MM.1S (cell line): Measurements from ENCODE around the gene NAT9.
A peak's percentile ranks its signal among the peaks of the same experiment; 100 is the strongest.

ENCODE experiments used
- DNase-seq: peaks from one replicate; pipeline ENCODE4 v3.0.0-alpha.2; 2015
- H2AFZ ChIP-seq: fragments of 300-600 bp; sonication (generic); 2 replicates; pipeline ENCODE4 v1.6.0; 2016; ENCODE audit warnings: antibody characterized with exemption, low read length
- H3F3A ChIP-seq: fragments of 300-600 bp; sonication (generic); 2 replicates; pipeline ENCODE4 v1.6.1; 2016; ENCODE audit warnings: mild to moderate bottlenecking, antibody characterized with exemption, low read length, moderate library complexity, mixed read lengths; ENCODE audit not compliant: insufficient read depth
- H3K27ac ChIP-seq: fragments of 300-600 bp; sonication (generic); 2 replicates; pipeline ENCODE4 v1.5.1; 2016; ENCODE audit warnings: mild to moderate bottlenecking, low read length
- H3K27me3 ChIP-seq: fragments of 300-600 bp; sonication (generic); replicated peaks from 2 replicates; pipeline ENCODE4 v1.6.0; 2016; ENCODE audit warnings: low read length; ENCODE audit not compliant: insufficient read depth
- H3K36me3 ChIP-seq: fragments of 300-600 bp; sonication (generic); replicated peaks from 2 replicates; pipeline ENCODE4 v1.6.1; 2016; ENCODE audit warnings: mild to moderate bottlenecking, low read length, mixed read lengths; ENCODE audit not compliant: insufficient read depth
- H3K4me1 ChIP-seq: fragments of 300-600 bp; sonication (generic); 2 replicates; pipeline ENCODE4 v1.6.1; 2016; ENCODE audit warnings: low read length, mixed read lengths
- H3K4me2 ChIP-seq: fragments of 300-600 bp; sonication (generic); 2 replicates; pipeline ENCODE4 v1.6.0; 2016; ENCODE audit warnings: low read depth, low read length
- H3K4me3 ChIP-seq: fragments of 300-600 bp; sonication (generic); 2 replicates; pipeline ENCODE4 v1.5.1; 2016; ENCODE audit warnings: low read length, mixed read lengths
- H3K79me2 ChIP-seq: fragments of 300-600 bp; sonication (generic); 2 replicates; pipeline ENCODE4 v1.6.1; 2016; ENCODE audit warnings: mixed run types, low read length, mixed read lengths
- H3K9ac ChIP-seq: fragments of 300-600 bp; sonication (generic); 2 replicates; pipeline ENCODE4 v1.6.1; 2016; ENCODE audit warnings: low read length, mixed read lengths
- H3K9me2 ChIP-seq: fragments of 300-600 bp; sonication (generic); replicated peaks from 2 replicates; pipeline ENCODE4 v1.6.1; 2016; ENCODE audit warnings: mild to moderate bottlenecking, low read length, mixed read lengths; ENCODE audit not compliant: insufficient read depth
- H3K9me3 ChIP-seq: fragments of 300-600 bp; sonication (generic); replicated peaks from 2 replicates; pipeline ENCODE4 v1.6.1; 2016; ENCODE audit warnings: mild to moderate bottlenecking, low read length, mixed read lengths; ENCODE audit not compliant: insufficient read depth
- H4K20me1 ChIP-seq: fragments of 300-600 bp; sonication (generic); 2 replicates; pipeline ENCODE4 v1.6.1; 2016; ENCODE audit warnings: mild to moderate bottlenecking, low read length, moderate library complexity, mixed read lengths; ENCODE audit not compliant: insufficient read depth
- CTCF ChIP-seq: fragments of 300-600 bp; sonication (generic); IDR thresholded peaks from 2 replicates; pipeline ENCODE4 v1.5.1; 2016; ENCODE audit warnings: antibody characterized with exemption, low read length, mixed read lengths
- EZH2 ChIP-seq: fragments of 300-600 bp; sonication (generic); optimal IDR thresholded peaks from 2 replicates; pipeline ENCODE3; 2017; ENCODE audit warnings: low read depth, mild to moderate bottlenecking, antibody characterized with exemption, low read length, mixed read lengths
- EZH2phosphoT487 ChIP-seq: fragments of 300-600 bp; sonication (generic); IDR thresholded peaks from 2 replicates; pipeline ENCODE4 v1.6.1; 2018; ENCODE audit warnings: antibody characterized with exemption, low read length

The NAT9 gene

DNA sequence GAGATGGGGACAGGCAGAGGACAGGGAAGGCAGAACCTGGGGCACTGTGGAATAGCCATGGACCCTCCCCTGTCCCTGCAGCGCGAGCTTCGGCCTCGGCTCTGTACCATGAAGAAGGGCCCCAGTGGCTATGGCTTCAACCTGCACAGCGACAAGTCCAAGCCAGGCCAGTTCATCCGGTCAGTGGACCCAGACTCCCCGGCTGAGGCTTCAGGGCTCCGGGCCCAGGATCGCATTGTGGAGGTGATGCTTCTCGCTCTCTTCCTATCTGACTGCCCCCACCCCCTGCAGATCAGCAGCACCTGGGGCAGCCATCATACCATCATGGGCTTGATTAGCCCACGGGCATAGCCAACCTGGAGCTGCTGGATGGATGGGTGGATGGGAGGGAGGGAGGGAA is 14.2 kb downstream of the NAT9 start:
- Histone ChIP-seq H3K9me3 (no peaks in the 10 kb centered on the region), H2AFZ (no peak overlapping the region), H3K27me3 (no peaks in the 10 kb centered on the region), H3K4me3 (no peak overlapping the region), H3K9me2 (no peaks in the 10 kb centered on the region), H3F3A (peaks cover 34% of the 10 kb centered on the region), H3K4me1 (peaks cover 41% of the 10 kb centered on the region), H3K27ac (no peak overlapping the region), H4K20me1 (peaks cover 41% of the 10 kb centered on the region), H3K9ac (no peak overlapping the region), H3K79me2 (peaks cover 100% of the 10 kb centered on the region), H3K36me3 (no peaks in the 10 kb centered on the region), H3K4me2 (no peak overlapping the region)
- TF ChIP-seq EZH2phosphoT487: no peak
- no peak for TF ChIP-seq EZH2
- TF ChIP-seq CTCF: no peak
- DNase-seq: no peak

- H2AFZ ChIP-seq: no peak overlapping the region
- no peak overlapping the region for H3K4me2 ChIP-seq
- peaks cover 32% of the 10 kb centered on the region for H3F3A ChIP-seq
- DNase-seq: no peak
- no peaks in the 10 kb centered on the region for H3K9me3 ChIP-seq
- H3K27ac ChIP-seq: no peak overlapping the region
- H3K36me3 ChIP-seq: no peaks in the 10 kb centered on the region
- H3K79me2 ChIP-seq: peaks cover 100% of the 10 kb centered on the region
- H3K4me1 ChIP-seq: peaks cover 46% of the 10 kb centered on the region
- no peak overlapping the region for H3K9ac ChIP-seq
- TF ChIP-seq EZH2phosphoT487 (no peak), CTCF (no peak), EZH2 (no peak)
- no peak overlapping the region for H3K4me3 ChIP-seq
- H3K9me2 ChIP-seq: no peaks in the 10 kb centered on the region
- no peaks in the 10 kb centered on the region for H3K27me3 ChIP-seq
- peaks cover 41% of the 10 kb centered on the region for H4K20me1 ChIP-seq
Observed at GRCh38 chr17:74761419-74761818, 14.7 kb downstream of the NAT9 start.

DNA sequence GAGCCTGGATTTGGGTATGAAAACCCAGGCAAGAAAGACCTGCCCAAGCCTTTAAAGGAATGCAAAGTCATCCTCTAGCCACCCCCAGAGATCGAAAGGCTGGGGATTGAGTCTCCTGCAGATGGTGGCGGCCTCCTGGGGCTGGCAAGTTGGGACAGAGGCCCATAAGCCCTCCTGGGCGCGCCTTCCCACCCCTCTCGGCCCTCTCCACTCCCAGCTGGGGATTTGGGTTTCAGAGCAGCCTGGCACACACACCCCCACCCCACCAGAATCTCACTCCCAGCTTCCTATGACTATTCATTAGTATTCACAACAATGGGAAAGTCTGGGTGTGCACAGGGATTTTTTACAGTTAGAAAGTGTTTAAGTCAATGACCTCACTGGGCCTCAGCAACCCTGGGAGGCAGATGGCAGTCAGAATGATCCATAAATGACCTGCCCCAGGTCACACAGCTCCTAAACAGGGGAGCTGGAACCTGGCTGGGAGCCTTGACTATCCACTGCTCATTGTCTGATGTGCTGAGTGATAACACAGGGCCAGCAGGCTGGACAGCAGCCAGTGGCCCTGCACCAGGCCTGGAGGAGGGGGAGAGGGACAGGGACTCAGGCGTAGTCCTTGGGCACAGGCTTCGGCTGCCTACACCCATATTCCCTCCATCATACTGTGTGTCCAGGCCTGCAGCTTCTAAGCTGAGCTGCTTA is 15.6 kb downstream of the NAT9 start:
- H3K4me3 ChIP-seq: 0 out of 2 replicates have a peak overlapping the region, but pooled peaks have one; percentile 37
- no peaks in the 10 kb centered on the region for H3K27me3 ChIP-seq
- no peaks in the 10 kb centered on the region for H3K9me2 ChIP-seq
- peak overlapping the region; percentile 16; the same call in 1 of the 2 replicates for H3K9ac ChIP-seq
- no peaks in the 10 kb centered on the region for H3K9me3 ChIP-seq
- peaks cover 100% of the 10 kb centered on the region for H3K79me2 ChIP-seq
- TF ChIP-seq CTCF (no peak), EZH2phosphoT487 (no peak), EZH2 (no peak)
- H3K4me1 ChIP-seq: peaks cover 52% of the 10 kb centered on the region
- no peaks in the 10 kb centered on the region for H3K36me3 ChIP-seq
- H3F3A ChIP-seq: peaks cover 33% of the 10 kb centered on the region
- H4K20me1 ChIP-seq: peaks cover 42% of the 10 kb centered on the region
- no peak overlapping the region for H2AFZ ChIP-seq
- no peak for DNase-seq
- H3K4me2 ChIP-seq: peak overlapping the region; percentile 94; the same call in 1 of the 2 replicates
- H3K27ac ChIP-seq: peak overlapping the region; percentile 87; the same call in 1 of the 2 replicates
